Stimulated activated CD4-positive, alpha-beta T cell treated with anti-CD3 and anti-CD28 coated beads, Interleukin-2, amount 100 ng/mL, for 4 hours (primary cell): Measurements from ENCODE around the gene ABHD4.
"Not testable (repeated sequence)": the region's sequence is repeated elsewhere in the genome, so short reads cannot be mapped to it uniquely, and the experiment has no call there.

ENCODE experiments used
- DNase-seq: peaks from one replicate; pipeline ENCODE4 v3.0.0-alpha.2; 2020; ENCODE audit warnings: low read depth

The ABHD4 gene

GRCh38 chr14:22598099-22598895, at the start of gene ABHD4:
TSS of gene ABHD4 (plus strand) at chr14:22598300. CDS start at chr14:22598307, 7 bp downstream.
- no peak for DNase-seq

GRCh38 chr14:22549324-22549962, 48.7 kb upstream of the ABHD4 start:
- DNase-seq, result no peak

DNA sequence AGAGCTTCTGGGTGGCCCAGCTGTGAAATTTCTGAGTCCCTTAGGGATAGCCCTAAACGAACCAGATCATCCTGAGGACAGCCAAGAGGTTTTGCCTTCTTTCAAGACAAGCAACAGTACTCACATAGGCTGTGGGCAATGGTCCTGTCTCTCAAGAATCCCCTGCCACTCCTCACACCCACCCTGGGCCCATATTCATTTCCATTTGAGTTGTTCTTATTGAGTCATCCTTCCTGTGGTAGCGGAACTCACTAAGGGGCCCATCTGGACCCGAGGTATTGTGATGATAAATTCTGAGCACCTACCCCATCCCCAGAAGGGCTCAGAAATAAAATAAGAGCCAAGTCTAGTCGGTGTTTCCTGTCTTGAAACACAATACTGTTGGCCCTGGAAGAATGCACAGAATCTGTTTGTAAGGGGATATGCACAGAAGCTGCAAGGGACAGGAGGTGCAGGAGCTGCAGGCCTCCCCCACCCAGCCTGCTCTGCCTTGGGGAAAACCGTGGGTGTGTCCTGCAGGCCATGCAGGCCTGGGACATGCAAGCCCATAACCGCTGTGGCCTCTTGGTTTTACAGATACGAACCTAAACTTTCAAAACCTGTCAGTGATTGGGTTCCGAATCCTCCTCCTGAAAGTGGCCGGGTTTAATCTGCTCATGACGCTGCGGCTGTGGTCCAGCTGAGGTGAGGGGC, 48.0 kb upstream of the ABHD4 start:
- DNase-seq, result peak; percentile 65

- DNase-seq, result no peak
Observed at GRCh38 chr14:22551605-22551997, 46.5 kb upstream of the ABHD4 start.

- no peak for DNase-seq
Observed at GRCh38 chr14:22552001-22552826, 45.9 kb upstream of the ABHD4 start.

- DNase-seq, result no peak
Observed at GRCh38 chr14:22552827-22553076, 45.3 kb upstream of the ABHD4 start.

GRCh38 chr14:22553445-22553844, 44.7 kb upstream of the ABHD4 start:
- DNase-seq, result no peak

- not testable (repeated sequence) for DNase-seq
Observed at GRCh38 chr14:22553861-22554497, 44.1 kb upstream of the ABHD4 start.

DNA sequence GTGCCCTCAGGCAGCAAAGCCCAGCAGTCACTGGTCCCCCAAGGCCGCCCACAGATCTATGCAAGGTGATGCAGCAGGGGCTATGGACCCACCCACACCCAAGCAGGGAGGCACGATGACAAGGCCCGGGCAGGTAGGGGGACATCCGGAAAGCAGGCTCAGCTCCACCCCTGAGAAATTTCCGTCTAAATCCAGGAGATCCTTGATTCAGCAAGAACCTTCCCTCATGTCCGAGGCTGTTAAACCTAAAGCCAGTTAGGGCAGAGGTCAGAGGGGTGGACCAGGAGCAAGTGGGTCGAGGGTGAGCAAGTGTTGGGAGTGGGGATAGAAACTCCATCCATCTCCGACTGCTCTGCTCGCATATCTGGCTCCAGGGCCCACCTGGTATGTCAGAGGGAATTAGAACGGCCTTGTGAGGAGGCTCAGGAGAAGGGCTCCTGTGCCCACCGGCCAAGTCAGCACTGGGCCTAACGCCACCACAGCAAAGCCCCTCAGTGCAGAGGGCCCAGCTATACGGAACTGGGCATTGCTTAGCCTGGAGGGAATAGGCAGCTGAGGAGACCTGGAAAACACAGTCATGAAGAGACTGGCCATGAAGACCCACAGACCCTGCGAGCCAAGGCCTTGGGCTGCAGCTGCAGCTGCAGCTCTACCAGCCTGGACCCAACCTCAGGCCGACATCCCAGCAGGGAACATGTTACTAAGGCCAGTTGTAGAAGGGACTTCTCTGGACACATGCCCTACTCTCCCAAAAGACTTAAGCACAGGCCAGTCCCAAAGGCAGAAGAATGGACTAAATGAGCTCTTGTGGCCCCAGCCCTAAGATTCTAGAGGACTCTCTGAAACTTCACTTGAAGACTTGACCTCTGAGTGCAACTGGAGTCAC, 43.4 kb upstream of the ABHD4 start:
- no peak for DNase-seq

GRCh38 chr14:22555384-22556011, 42.6 kb upstream of the ABHD4 start:
- DNase-seq, result peak; percentile 67

GRCh38 chr14:22556021-22556989, 41.8 kb upstream of the ABHD4 start:
- peak; percentile 97 for DNase-seq

GRCh38 chr14:22556990-22557623, 41.0 kb upstream of the ABHD4 start:
- peak; percentile 87 for DNase-seq

DNA sequence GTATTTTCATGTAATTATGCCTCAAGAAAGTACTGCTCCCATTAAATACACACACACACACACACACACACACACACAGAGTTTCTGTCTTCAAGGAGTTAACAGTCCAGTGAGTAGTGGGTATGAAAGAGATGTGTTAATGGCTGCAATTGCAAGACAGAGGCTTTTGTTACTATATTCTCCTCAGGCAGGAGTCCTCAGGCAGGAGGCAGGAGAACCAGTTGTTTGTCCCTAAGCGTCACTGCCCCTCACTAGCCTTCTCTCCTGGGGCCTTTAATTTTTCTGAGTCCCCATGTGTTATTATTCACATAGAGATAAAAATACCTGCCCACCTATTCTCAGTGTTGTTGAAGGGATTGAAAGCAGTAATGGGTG, 40.3 kb upstream of the ABHD4 start:
- no peak for DNase-seq

DNA sequence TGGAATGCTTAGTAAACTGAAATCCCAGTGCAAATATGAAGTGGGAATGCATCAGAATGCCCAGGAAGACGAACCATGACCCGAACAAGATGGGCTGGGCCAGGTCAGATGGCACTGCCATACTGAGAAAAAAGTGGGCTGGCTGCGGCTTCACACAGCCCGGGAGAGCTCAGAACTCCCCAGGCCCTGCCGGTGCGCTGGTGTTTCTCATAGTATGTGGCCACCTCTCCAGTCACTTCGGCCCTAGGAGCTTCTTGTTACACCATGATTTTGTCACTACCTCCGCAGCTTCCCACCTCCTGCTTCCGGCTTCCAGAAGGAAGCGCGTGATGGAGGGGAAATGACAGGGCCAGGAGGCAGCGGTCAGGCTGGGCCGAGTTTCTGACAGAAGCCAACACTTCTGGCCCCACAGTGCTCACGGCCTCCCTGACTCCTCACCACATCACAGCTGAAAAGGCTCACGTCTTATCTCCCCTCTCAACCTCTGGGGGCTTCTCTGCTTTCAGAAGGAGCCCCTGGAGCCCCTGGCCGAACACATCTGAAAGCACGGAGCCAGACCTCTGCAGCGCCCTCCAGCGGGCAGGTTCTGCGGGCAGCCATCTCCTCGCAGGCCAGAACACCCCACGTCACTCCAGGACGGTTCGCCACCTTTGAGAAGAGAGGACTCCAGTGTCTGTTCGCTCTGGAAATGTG, 39.7 kb upstream of the ABHD4 start:
- DNase-seq, result no peak

DNA sequence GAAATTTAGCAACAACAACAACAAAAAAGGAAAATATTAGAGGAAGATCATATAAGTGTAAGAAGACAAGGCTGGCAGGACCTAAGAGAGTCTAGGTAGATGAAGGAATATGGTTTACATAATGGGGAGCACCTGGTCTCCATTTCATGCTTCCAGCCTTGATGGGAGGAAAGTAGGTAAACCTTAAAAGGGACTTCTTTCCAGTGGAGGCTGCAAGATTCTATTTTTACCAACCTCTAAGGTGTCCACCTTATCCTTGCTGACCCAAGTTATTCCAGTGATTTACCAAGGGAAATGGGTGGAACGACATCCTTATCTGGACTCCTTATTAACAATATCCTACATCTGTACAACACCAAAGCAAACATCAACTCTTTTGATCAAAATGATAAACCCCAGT, 39.1 kb upstream of the ABHD4 start:
- DNase-seq, result no peak

DNA sequence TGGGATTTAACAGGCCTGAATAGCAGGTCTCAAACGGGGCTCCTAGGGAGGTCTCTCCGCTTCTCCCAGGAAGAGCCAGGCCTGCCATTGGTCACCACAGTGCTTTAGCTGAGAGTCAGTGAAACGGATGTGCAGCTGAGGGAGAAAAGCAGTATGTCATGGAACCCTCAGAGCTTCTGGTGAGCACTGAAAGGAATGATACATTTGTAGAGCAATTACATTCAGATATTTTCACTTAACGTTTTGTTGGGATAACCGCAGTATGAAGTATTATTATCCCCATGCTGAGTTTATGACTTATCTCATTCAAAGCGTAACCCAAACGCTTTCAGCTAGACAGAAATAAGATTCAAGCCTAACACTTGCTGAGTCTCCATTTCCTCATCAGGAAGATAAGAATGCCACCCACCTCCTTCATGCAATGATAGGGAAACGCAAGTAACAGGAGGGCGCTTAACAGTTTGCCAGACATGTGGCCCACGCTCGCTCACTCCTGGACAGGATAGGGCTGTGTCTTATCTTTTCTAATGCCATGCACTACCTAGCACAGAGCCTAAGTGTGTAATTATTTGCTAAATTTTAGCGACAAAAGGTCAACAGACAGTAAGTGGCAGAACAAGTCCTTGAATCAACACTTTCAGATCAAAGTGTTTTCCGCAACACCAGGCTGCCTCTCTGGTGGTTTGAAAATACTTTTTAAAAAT, 37.3 kb upstream of the ABHD4 start:
- DNase-seq, result no peak

DNA sequence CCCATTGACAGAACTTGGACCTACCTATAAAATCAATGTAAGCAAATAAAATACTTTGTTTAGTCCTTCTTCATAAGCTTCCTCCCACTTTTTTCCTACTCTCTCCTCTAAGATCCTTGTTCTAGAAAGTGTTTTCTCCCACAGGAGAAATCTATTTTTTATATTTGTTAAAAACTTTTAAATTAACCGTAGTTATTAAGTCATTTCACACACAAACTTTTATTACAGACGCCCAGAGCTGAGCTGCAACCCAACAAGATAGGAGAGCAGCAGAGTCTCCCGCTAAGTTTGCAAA, 36.8 kb upstream of the ABHD4 start:
- DNase-seq, result no peak
